Stomach (tissue), 9 donors: ENCODE data around the gene PTPRG. TPM values are rescaled to one million over a fixed set of nuclear protein-coding genes. Genes with fewer than 3 reads are reported as not detected.

Experiments used
- DNase-seq, 2 donors: peaks; one replicate each; pipeline versions ENCODE4 v3.0.0 to v3.0.0-alpha.2; 2013 to 2019
- H3K27ac ChIP-seq, 5 donors: fragments of 200-600 bp in 4 of 5; sonication (generic) in 4 of 5; one replicate each; pipeline ENCODE4 v1.5.1; 2013 to 2019; ENCODE audit warnings: mild to moderate bottlenecking in 1 of 5, moderate library complexity in 1 of 5
- H3K27me3 ChIP-seq, 3 donors: fragments of 200-600 bp; sonication (generic); one replicate each; pipeline ENCODE4 v1.5.1; 2017 to 2019; ENCODE audit warnings: mixed run types in 1 of 3
- H3K36me3 ChIP-seq, 4 donors: fragments of 200-600 bp; sonication (generic); 1 replicate in 3 of 4; 2 replicates in 1 of 4; pipeline ENCODE4 v1.5.1; 2016 to 2019
- H3K4me1 ChIP-seq, 4 donors: fragments of 200-600 bp; sonication (generic); one replicate each; pipeline ENCODE4 v1.5.1; 2016 to 2019
- H3K4me3 ChIP-seq, 4 donors: fragments of 200-600 bp; sonication (generic) in 3 of 4; one replicate each; pipeline ENCODE4 v1.5.1; 2016 to 2019; ENCODE audit warnings: mild to moderate bottlenecking in 1 of 4
- H3K9me3 ChIP-seq, 4 donors: fragments of 200-600 bp; sonication (generic); one replicate each; pipeline ENCODE4 v1.5.1; 2016 to 2019
- EP300 ChIP-seq: sonication (generic); formaldehyde crosslinking; IDR thresholded peaks from one replicate; pipeline ENCODE4 v1.6.1; 2017; ENCODE audit warnings: antibody characterized with exemption
- POLR2A ChIP-seq, 4 donors: fragments of 450-650 bp; IDR thresholded peaks; one replicate each; pipeline ENCODE4 v1.6.1; 2016; ENCODE audit warnings: antibody characterized with exemption in 4 of 4, control low read depth in 2 of 4, mild to moderate bottlenecking in 1 of 4, moderate library complexity in 1 of 4
- POLR2AphosphoS5 ChIP-seq, 3 donors: sonication (generic); formaldehyde crosslinking; IDR thresholded peaks; one replicate each; pipeline ENCODE4 v1.6.1; 2016; ENCODE audit warnings: antibody characterized with exemption in 3 of 3
- WGBS, 5 donors: extraction: QIAGEN DNeasy Blood & Tissue Kit in 3 of 5; methylation state at CpG; one replicate each; pipeline versions ENCODE4 v1.1.5 to v1.1.7; 2013 to 2018; 5-methylcytosine and 5-hydroxymethylcytosine counted together
- intact Hi-C: fragments of 100-400 bp; cut with DNase I; formaldehyde crosslinking; loops from one replicate; pipeline ENCODE4 v1.15.1; 2023; ENCODE audit warnings: low total_unique reads
- polyA plus RNA-seq, 3 donors: library from polyadenylated mRNA; stranded (reverse); fragments of 200-250 nt; gene quantifications; one replicate each; pipeline ENCODE4 v1.2.3, GENCODE V29; 2013
- total RNA-seq, 5 donors: library from RNA; depleted of rRNA; stranded (reverse); fragments of >200 nt; gene quantifications; one replicate each; pipeline versions ENCODE4 v1.1.0 to v1.2.3, GENCODE V29; 2014 to 2016
- TF ChIP-seq, protein P1 (sequence below), 7 experiments: fragments of 450-650 bp in 4 of 7; fragments of 200-600 bp in 3 of 7; sonication (generic) in 3 of 7; IDR thresholded peaks; one replicate each; pipeline ENCODE4 v1.5.1; 2016 to 2019; ENCODE audit warnings: antibody characterized with exemption in 7 of 7, control low read depth in 2 of 7, mild to moderate bottlenecking in 1 of 7
- donor health status: healthy with polysubstance abuse.
- donor health status: Bipolar disorder and iron deficiency.
- donor health status: healthy.

PTPRG gene
- total and polyA plus RNA-seq, 8 donors, result 2.4 to 96.0 (median 22.0) TPM

DNA sequence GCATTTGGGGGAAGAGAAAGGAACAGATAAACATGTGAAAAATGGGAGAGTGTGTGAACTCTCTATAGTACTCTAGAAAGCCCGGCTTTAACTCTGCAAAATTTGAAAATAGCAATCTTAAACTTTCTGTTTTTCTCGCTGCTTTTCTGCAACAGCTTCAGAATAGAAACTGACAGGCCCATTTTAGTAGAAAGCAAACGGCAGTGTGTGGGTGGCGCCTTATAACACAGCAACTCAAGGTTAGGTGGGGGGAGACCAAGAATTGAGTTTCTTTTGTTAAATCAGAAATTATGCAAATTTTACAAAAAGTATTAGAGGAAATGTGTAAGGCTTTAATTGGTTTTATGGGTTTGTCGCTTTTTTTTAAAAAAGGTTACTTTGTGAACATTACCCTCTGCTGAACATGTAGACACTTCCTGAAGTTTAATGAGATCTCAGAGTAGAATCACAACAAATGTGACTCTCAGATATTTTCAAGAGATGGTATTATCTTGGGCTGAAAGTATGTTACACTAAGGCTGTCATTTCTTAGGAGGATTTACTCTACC lies 107.0 kb downstream of the PTPRG start:
- TF ChIP-seq, protein P1, sequence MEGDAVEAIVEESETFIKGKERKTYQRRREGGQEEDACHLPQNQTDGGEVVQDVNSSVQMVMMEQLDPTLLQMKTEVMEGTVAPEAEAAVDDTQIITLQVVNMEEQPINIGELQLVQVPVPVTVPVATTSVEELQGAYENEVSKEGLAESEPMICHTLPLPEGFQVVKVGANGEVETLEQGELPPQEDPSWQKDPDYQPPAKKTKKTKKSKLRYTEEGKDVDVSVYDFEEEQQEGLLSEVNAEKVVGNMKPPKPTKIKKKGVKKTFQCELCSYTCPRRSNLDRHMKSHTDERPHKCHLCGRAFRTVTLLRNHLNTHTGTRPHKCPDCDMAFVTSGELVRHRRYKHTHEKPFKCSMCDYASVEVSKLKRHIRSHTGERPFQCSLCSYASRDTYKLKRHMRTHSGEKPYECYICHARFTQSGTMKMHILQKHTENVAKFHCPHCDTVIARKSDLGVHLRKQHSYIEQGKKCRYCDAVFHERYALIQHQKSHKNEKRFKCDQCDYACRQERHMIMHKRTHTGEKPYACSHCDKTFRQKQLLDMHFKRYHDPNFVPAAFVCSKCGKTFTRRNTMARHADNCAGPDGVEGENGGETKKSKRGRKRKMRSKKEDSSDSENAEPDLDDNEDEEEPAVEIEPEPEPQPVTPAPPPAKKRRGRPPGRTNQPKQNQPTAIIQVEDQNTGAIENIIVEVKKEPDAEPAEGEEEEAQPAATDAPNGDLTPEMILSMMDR (IDR thresholded peaks at IDR 0.05), result no peak
- TF ChIP-seq EP300, result no peak
- H3K36me3 ChIP-seq, result no peaks in the 10 kb centered on the region
- H3K4me1 ChIP-seq, result peaks cover 0 to 8% (median 3%) of the 10 kb centered on the region in 4 donors
- H3K27me3 ChIP-seq, result no peaks in the 10 kb centered on the region
- intact Hi-C loops, result no loop called here
- H3K27ac ChIP-seq, result no peak overlapping the region
- no peaks in the 10 kb centered on the region for H3K9me3 ChIP-seq
- 71 to 79% (median 74%) methylated on average over 5 of the region's 5 CpGs for WGBS, 5 donors
- no peak overlapping the region for H3K4me3 ChIP-seq
- no peak for DNase-seq

DNA sequence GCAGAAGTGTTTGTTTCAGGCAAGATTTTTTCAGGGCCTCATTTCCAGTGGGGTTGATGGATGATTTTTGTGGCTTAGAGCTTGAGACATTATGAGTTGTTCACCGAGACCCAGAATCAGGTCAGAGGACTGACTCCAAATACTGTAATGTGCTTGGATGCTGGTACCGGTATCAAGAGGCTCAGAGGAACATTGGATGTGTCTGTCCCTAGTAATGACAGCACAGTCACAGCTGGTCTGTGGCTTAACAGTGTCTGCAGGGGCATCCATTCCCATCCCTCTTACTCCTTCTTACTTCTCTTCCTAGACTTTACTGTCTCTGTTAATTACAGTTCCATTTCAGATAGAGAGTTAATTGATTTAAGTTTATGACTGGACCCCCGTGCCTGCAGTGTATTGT lies 107.8 kb downstream of the PTPRG start:
- no peak overlapping the region for H3K4me3 ChIP-seq
- TF ChIP-seq POLR2A (IDR thresholded peaks at IDR 0.05), result no peak
- no peaks in the 10 kb centered on the region for H3K36me3 ChIP-seq
- intact Hi-C loops, result no loop called here
- H3K27me3 ChIP-seq, result no peaks in the 10 kb centered on the region
- no peak overlapping the region for H3K27ac ChIP-seq
- DNase-seq, result no peak
- H3K4me1 ChIP-seq, result peaks cover 0 to 3% (median 0%) of the 10 kb centered on the region in 4 donors
- H3K9me3 ChIP-seq, result no peaks in the 10 kb centered on the region
- WGBS, 5 donors, result 66 to 90% (median 84%) methylated on average over 3 of the region's 3 CpGs

DNA sequence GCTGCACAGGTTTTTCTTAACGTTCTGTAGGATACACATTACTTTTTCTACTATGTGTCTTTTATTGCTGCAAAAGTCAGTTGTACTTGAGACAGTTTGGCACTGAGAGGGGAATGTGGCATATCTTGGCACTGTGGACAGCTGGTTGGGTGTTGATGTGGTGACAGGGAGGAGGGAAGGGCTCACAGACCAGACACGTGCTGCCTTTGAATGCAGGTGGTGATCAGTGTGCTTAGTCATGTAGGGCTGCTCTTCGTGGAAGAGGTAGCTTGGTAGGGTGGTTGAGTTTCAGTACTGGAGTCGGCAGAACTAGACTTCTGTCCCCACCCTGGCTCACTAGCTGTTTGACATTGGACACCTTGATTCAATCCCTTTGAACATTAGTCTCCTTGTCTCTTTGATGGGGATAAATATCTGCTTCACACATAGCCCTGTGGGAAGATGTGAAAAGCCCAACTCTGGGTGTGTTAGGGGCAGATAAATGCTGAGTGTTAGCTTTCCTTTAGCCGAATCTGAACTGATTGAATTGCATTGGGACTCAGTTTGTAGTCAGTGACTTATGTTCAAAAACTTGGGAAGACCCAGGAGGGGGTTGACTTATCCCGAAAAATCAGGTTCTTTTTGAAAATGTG lies 108.4 kb downstream of the PTPRG start:
- DNase-seq, result peak in 1 of 2 donors; percentile 18
- intact Hi-C loops, result no loop called here
- Histone ChIP-seq H3K27ac (no peak overlapping the region), H3K4me1 (peaks cover 0 to 3% (median 0%) of the 10 kb centered on the region in 4 donors), H3K9me3 (no peaks in the 10 kb centered on the region), H3K36me3 (no peaks in the 10 kb centered on the region), H3K4me3 (no peak overlapping the region), H3K27me3 (no peaks in the 10 kb centered on the region)
- TF ChIP-seq POLR2AphosphoS5 (IDR thresholded peaks at IDR 0.05) (no peak), EP300 (no peak), POLR2A (IDR thresholded peaks at IDR 0.05) (no peak)
- TF ChIP-seq, protein P1 (IDR thresholded peaks at IDR 0.05), result no peak
- WGBS, 5 donors, result 64 to 82% (median 78%) methylated on average over 6 of the region's 6 CpGs

DNA sequence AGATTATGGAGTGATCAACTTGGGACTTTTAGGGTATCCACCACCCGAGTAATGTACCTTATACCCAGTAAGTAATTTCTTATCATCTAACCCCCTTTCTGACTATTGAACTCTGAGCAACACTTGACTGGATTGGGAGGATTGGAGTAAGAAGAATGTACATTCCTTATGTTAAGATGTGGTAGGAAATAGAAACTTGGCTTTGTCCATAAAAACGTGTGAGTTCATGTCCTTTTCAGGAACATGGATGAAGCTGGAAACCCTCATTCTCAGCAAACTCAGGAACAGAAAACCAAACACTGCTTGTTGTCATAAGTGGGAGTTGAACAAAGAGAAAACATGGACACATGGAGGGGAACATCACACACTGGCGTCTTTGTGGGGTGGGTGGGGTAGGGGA lies 112.3 kb downstream of the PTPRG start:
- Histone ChIP-seq H3K36me3 (no peaks in the 10 kb centered on the region), H3K4me1 (no peaks in the 10 kb centered on the region), H3K4me3 (no peak overlapping the region), H3K27ac (no peak overlapping the region), H3K27me3 (no peaks in the 10 kb centered on the region), H3K9me3 (no peaks in the 10 kb centered on the region)
- intact Hi-C loops, result no loop called here
- 58 to 80% (median 66%) methylated on average over 3 of the region's 3 CpGs for WGBS, 5 donors
- DNase-seq, result no peak
- no peak for TF ChIP-seq POLR2AphosphoS5 (IDR thresholded peaks at IDR 0.05)
- TF ChIP-seq, protein P1 (IDR thresholded peaks at IDR 0.05), result no peak
- no peak for TF ChIP-seq EP300
- no peak for TF ChIP-seq POLR2A (IDR thresholded peaks at IDR 0.05)

DNA sequence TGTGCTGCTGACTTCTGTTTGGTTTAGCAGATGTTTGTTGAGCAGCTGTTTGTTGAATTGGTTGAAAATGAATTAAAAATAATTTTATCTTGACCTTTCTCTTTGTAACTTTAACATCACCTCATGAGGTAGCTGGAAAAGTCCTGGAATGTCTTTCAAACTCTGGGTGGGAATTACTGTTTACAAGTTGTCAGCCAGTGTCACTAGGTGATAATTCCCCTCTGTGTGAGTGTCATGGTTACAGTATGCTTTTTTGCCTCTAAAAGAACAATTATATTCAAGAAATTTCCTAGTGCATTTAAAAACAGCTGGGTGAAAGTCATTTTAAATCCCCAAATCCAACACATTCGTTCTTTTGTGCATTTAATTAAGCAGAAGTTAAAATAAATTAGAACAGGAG lies 113.2 kb downstream of the PTPRG start:
- TF ChIP-seq EP300, result no peak
- TF ChIP-seq POLR2A (IDR thresholded peaks at IDR 0.05), result no peak
- TF ChIP-seq, protein P1 (IDR thresholded peaks at IDR 0.05), result no peak
- no peak for TF ChIP-seq POLR2AphosphoS5 (IDR thresholded peaks at IDR 0.05)
- no peaks in the 10 kb centered on the region for H3K36me3 ChIP-seq
- intact Hi-C loops, result no loop called here
- H3K27me3 ChIP-seq, result no peaks in the 10 kb centered on the region
- 49 to 64% (median 50%) methylated on average over 1 of the region's 1 CpG for WGBS, 5 donors
- H3K9me3 ChIP-seq, result no peaks in the 10 kb centered on the region
- no peak overlapping the region for H3K4me3 ChIP-seq
- H3K4me1 ChIP-seq, result no peaks in the 10 kb centered on the region
- no peak overlapping the region for H3K27ac ChIP-seq
- DNase-seq, result no peak
